GM19395 (cell line): ENCODE data around the gene RBM4.
"Not testable (repeated sequence)": the region's sequence is repeated elsewhere in the genome, so short reads cannot be mapped to it uniquely, and the experiment has no call there.

Source experiments
- ATAC-seq: cut with Tn5 transposase; IDR thresholded peaks from one replicate; pipeline ENCODE4 v1.9.1; 2021; ENCODE audit warnings: mild to moderate bottlenecking, moderate library complexity; ENCODE audit not compliant: unreplicated experiment

RBM4 gene

GRCh38 chr11:66616379-66617154, 21.9 kb upstream of the RBM4 start, which contains the start of gene RBM14:
RBM14 (plus strand) TSS chr11:66616630; CDS start chr11:66616721, 91 bp downstream.
- ATAC-seq = peak; percentile 88

GRCh38 chr11:66617155-66617834, 21.2 kb upstream of the RBM4 start:
- ATAC-seq = peak; percentile 13

GRCh38 chr11:66619080-66619554, 19.4 kb upstream of the RBM4 start:
- no peak for ATAC-seq

GRCh38 chr11:66624450-66624849, 14.1 kb upstream of the RBM4 start:
- no peak for ATAC-seq

- no peak for ATAC-seq
These were observed 13.3 kb upstream of the RBM4 start for GRCh38 chr11:66625041-66625751.

GRCh38 chr11:66625752-66626149, 12.8 kb upstream of the RBM4 start:
- ATAC-seq = no peak

- no peak for ATAC-seq
These were observed 12.1 kb upstream of the RBM4 start for GRCh38 chr11:66626382-66626781.

- no peak for ATAC-seq
These were observed 11.6 kb upstream of the RBM4 start for GRCh38 chr11:66626926-66627325.

- no peak for ATAC-seq
These were observed 10.4 kb upstream of the RBM4 start for GRCh38 chr11:66628061-66628603.

- ATAC-seq = no peak
These were observed 9.1 kb upstream of the RBM4 start for GRCh38 chr11:66629356-66629755.

GRCh38 chr11:66631883-66632282, 6.6 kb upstream of the RBM4 start:
- no peak for ATAC-seq

- no peak for ATAC-seq
These were observed 5.6 kb upstream of the RBM4 start for GRCh38 chr11:66632952-66633351.

GRCh38 chr11:66636411-66636810, 2.1 kb upstream of the RBM4 start:
- no peak for ATAC-seq

GRCh38 chr11:66637557-66638176, 836 bp upstream of the RBM4 start:
- no peak for ATAC-seq

- ATAC-seq = no peak
These were observed 737 bp downstream of the RBM4 start for GRCh38 chr11:66639066-66639813.

- ATAC-seq = not testable (repeated sequence)
These were observed 1.4 kb downstream of the RBM4 start for GRCh38 chr11:66639814-66640340.

- ATAC-seq = no peak
These were observed 3.3 kb downstream of the RBM4 start for GRCh38 chr11:66641834-66642233.

GRCh38 chr11:66643745-66644437, 5.4 kb downstream of the RBM4 start:
- ATAC-seq = no peak

GRCh38 chr11:66646828-66647227, 8.3 kb downstream of the RBM4 start:
- ATAC-seq = no peak
